Thymus (tissue), 14 donors: ENCODE measurements around the gene TSHZ2. TPM values are rescaled to one million over a fixed set of nuclear protein-coding genes. Genes with fewer than 3 reads are reported as not detected.
A peak's percentile ranks its signal among the peaks of the same experiment; 100 is the strongest.

ENCODE experiments used
- DNase-seq, 9 donors: peaks; one replicate each; pipeline ENCODE4 v3.0.0-alpha.2; 2013; ENCODE audit warnings: low spot score in 9 of 9, low read depth in 6 of 9, missing footprints in 1 of 9
- H3K27ac ChIP-seq, 2 donors: one replicate each; pipeline ENCODE4 v1.5.1; 2013; ENCODE audit warnings: control low read depth in 1 of 2, low read depth in 1 of 2, low read length in 1 of 2, mild to moderate bottlenecking in 1 of 2, moderate library complexity in 1 of 2
- H3K27me3 ChIP-seq, 2 donors: one replicate each; pipeline ENCODE4 v1.5.1; 2013; ENCODE audit warnings: low read length in 1 of 2; ENCODE audit not compliant: control insufficient read depth in 2 of 2, insufficient read depth in 1 of 2
- H3K36me3 ChIP-seq, 2 donors: one replicate each; pipeline ENCODE4 v1.5.1; 2013; ENCODE audit warnings: low read length in 1 of 2, mild to moderate bottlenecking in 1 of 2, moderate library complexity in 1 of 2; ENCODE audit not compliant: control insufficient read depth in 2 of 2, insufficient read depth in 2 of 2
- H3K4me1 ChIP-seq, 2 donors: one replicate each; pipeline ENCODE4 v1.5.1; 2013; ENCODE audit warnings: low read length in 2 of 2; ENCODE audit not compliant: control insufficient read depth in 2 of 2, insufficient read depth in 2 of 2
- H3K4me3 ChIP-seq, 2 donors: one replicate each; pipeline ENCODE4 v1.5.1; 2013; ENCODE audit warnings: low read length in 2 of 2, control low read depth in 1 of 2, mild to moderate bottlenecking in 1 of 2
- H3K9me3 ChIP-seq, 2 donors: one replicate each; pipeline ENCODE4 v1.5.1; 2013; ENCODE audit warnings: low read length in 1 of 2, mild to moderate bottlenecking in 1 of 2; ENCODE audit not compliant: control insufficient read depth in 2 of 2, insufficient read depth in 1 of 2
- WGBS: extraction: QIAGEN DNeasy Blood & Tissue Kit; methylation state at CpG from one replicate; pipeline ENCODE4 v1.1.7; 2013; 5-methylcytosine and 5-hydroxymethylcytosine counted together
- long read RNA-seq, 10 donors: transcript quantifications; one replicate each; lab custom pipeline, GENCODE V29; 2026
- polyA plus RNA-seq: library from polyadenylated mRNA; stranded (reverse); fragments of 200-250 nt; gene quantifications from one replicate; pipeline ENCODE4 v1.2.3, GENCODE V29; 2013
- total RNA-seq: library from RNA; stranded (reverse); fragments of 120-200 nt; gene quantifications from one replicate; pipeline ENCODE4 v1.2.4, GENCODE V29; 2013
- donor health status: healthy.

TSHZ2 gene
- total RNA-seq (2.4 TPM), polyA plus RNA-seq (1.4 TPM)
- long read RNA-seq, donor 1, partial matches to known transcripts, result 0 of 1 reads
- long read RNA-seq, donor 1, other reads (novel, unspliced or antisense), result 0 of 1 reads
- long read RNA-seq, donor 2, partial matches to known transcripts, result 5 of 8 reads
- long read RNA-seq, donor 2, other reads (novel, unspliced or antisense), result 0 of 8 reads
- long read RNA-seq, donor 3, result 0 reads
- long read RNA-seq, donor 4, partial matches to known transcripts, result 0 of 2 reads
- long read RNA-seq, donor 4, other reads (novel, unspliced or antisense), result 0 of 2 reads
- long read RNA-seq, donor 5, partial matches to known transcripts, result 0 of 2 reads
- long read RNA-seq, donor 5, other reads (novel, unspliced or antisense), result 0 of 2 reads
- long read RNA-seq, donor 6, partial matches to known transcripts, result 0 of 3 reads
- long read RNA-seq, donor 6, other reads (novel, unspliced or antisense), result 0 of 3 reads
- long read RNA-seq, donor 7, result 0 reads
- long read RNA-seq, donor 8, partial matches to known transcripts, result 0 of 2 reads
- long read RNA-seq, donor 8, other reads (novel, unspliced or antisense), result 0 of 2 reads
- long read RNA-seq, donor 9, result 0 reads
- long read RNA-seq, donor 10, partial matches to known transcripts, result 0 of 1 reads
- long read RNA-seq, donor 10, other reads (novel, unspliced or antisense), result 0 of 1 reads

- H3K9me3 ChIP-seq, result no peaks in the 10 kb centered on the region
- 7% methylated on average over 41 of the region's 41 CpGs for WGBS
- H3K4me3 ChIP-seq, result peak within 1 kb of the TSS; percentile 21 to 29
- no peaks in the 10 kb centered on the region for H3K36me3 ChIP-seq
- peak within 1 kb of the TSS in 1 of 2 donors; percentile 15 for H3K27ac ChIP-seq
- no peak for DNase-seq
- peaks cover 26 to 30% of the 10 kb centered on the region in 2 donors for H3K27me3 ChIP-seq
- no peaks in the 10 kb centered on the region for H3K4me1 ChIP-seq
Observed at GRCh38 chr20:52972190-52972937, at the start of gene TSHZ2. Gene TSHZ2 (plus strand): TSS chr20:52972358. CDS start chr20:52973294, 936 bp downstream.

DNA sequence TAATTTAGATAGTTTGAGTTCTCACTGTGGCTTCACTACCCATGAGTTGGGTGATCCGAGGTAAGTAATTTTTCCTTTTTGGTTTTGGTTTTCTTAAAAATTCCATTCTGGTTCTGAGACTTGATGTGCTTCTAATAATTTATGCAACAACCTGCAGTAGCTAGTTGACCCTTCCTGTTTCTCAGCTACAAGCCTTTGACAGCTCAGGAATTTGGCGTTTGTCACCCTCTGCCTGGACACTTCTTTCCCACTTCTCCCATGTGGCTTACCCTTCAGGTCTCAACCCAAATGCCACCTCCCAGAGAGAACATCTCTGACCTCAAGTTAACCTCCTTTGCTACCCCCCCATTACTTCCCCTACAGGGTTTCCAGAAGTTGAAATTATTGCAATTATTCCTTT lies 49.7 kb upstream of the TSHZ2 start:
- 58% methylated on average over 2 of the region's 2 CpGs for WGBS
- Histone ChIP-seq H3K4me3 (no peak overlapping the region), H3K36me3 (no peaks in the 10 kb centered on the region), H3K4me1 (no peaks in the 10 kb centered on the region), H3K27ac (no peak overlapping the region), H3K9me3 (no peaks in the 10 kb centered on the region), H3K27me3 (no peaks in the 10 kb centered on the region)
- no peak for DNase-seq

DNA sequence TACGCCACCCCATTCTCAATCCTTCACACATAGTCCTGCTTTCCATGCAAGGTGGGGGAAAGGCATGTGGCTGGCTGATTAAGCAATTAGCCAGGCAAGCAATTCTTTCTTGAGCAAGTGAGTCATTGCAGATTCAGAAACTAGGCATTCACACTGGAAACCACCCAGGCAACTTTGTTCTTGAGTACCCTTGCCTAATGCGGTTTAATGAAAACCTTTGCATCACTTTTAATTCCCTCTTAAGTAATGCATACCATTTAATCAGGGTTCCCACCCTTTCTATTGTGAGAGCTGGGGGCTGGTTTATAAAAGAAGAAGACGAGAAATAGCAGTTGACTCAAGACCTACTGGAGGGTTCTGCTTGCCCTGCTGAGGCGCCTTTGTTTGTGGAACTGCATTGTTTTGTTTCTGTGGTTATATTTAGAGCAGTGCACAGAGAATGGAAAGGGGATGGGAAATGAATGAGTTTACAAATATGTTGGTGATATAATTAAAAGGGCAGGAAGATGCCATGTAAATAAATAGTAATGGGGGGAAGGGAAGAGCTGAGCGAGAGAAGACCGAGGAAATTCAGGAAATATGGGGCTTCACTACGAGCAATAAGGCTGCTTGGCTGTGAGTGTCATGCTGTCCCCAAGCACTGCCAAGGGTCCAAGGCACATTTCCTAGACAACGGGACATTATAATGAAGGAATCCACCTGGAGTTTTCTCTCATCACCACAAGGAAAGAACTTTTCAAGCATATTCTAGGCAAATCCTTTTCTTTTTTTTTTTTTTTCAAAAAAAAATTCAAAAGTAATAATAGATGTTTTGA lies 48.8 kb upstream of the TSHZ2 start:
- Histone ChIP-seq H3K36me3 (no peaks in the 10 kb centered on the region), H3K9me3 (no peaks in the 10 kb centered on the region), H3K27me3 (no peaks in the 10 kb centered on the region), H3K27ac (no peak overlapping the region), H3K4me3 (no peak overlapping the region), H3K4me1 (no peaks in the 10 kb centered on the region)
- DNase-seq, result no peak
- WGBS, result 46% methylated on average over 8 of the region's 8 CpGs

GRCh38 chr20:52924411-52925271 lies 47.5 kb upstream of the TSHZ2 start:
- no peaks in the 10 kb centered on the region for H3K36me3 ChIP-seq
- H3K4me3 ChIP-seq, result no peak overlapping the region
- no peak overlapping the region for H3K27ac ChIP-seq
- no peaks in the 10 kb centered on the region for H3K4me1 ChIP-seq
- H3K9me3 ChIP-seq, result no peaks in the 10 kb centered on the region
- no peak for DNase-seq
- 89% methylated on average over 9 of the region's 9 CpGs for WGBS
- H3K27me3 ChIP-seq, result no peaks in the 10 kb centered on the region

DNA sequence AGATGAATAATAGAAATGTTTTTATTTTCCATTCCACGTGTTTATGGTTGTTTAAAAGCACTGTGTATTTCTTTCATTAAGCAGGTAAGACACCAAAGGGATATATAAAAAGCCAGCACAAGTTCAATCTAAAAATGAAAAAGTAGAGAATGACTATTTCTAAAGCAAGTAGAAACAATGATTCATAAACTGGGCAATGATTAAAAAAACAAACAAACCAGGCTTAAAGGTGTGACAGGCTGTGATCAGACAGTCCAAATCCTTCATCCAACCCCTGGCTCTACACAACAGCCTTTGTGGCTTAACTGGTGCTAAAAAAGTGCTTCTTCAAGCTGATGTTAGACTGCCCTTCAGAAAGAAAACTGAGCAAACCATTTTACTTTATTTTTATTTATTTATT lies 45.7 kb upstream of the TSHZ2 start:
- H3K9me3 ChIP-seq, result no peaks in the 10 kb centered on the region
- no peaks in the 10 kb centered on the region for H3K4me1 ChIP-seq
- H3K36me3 ChIP-seq, result no peaks in the 10 kb centered on the region
- no peaks in the 10 kb centered on the region for H3K27me3 ChIP-seq
- H3K27ac ChIP-seq, result no peak overlapping the region
- no peak overlapping the region for H3K4me3 ChIP-seq
- no peak for DNase-seq
- WGBS, result 75% methylated on average over 1 of the region's 1 CpG

DNA sequence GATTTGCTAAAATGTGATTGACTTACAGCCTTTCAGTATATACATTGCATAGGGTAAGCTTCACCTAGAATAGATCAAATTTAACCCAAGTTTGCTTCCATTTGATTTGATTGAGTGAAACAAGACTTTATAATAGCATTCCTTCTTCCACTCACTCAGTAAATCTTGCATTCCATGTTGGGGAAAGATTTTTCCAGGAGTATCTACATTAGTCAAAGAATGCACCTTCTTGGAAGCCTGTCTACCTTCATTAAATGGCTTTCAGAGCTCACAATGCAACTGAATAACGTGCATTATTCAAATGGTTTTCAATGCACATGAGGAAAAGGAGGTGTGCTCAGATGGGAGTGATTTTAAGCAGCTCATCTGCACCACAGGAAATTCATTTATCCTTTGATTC lies 38.3 kb upstream of the TSHZ2 start:
- no peaks in the 10 kb centered on the region for H3K27me3 ChIP-seq
- whole genome bisulfite sequencing, result 62% methylated on average over 1 of the region's 1 CpG
- no peaks in the 10 kb centered on the region for H3K36me3 ChIP-seq
- no peak overlapping the region for H3K27ac ChIP-seq
- DNase-seq, result no peak
- H3K4me3 ChIP-seq, result no peak overlapping the region
- H3K4me1 ChIP-seq, result no peaks in the 10 kb centered on the region
- H3K9me3 ChIP-seq, result no peaks in the 10 kb centered on the region

GRCh38 chr20:52936351-52937340 lies 35.5 kb upstream of the TSHZ2 start:
- H3K27ac ChIP-seq, result no peak overlapping the region
- no peaks in the 10 kb centered on the region for H3K36me3 ChIP-seq
- no peak overlapping the region for H3K4me3 ChIP-seq
- H3K4me1 ChIP-seq, result no peaks in the 10 kb centered on the region
- no peaks in the 10 kb centered on the region for H3K9me3 ChIP-seq
- 88% methylated on average over 16 of the region's 16 CpGs for WGBS
- H3K27me3 ChIP-seq, result no peaks in the 10 kb centered on the region
- no peak for DNase-seq
